ENCODE results near the gene SWI5.
"Not testable (repeated sequence)": the region's sequence is repeated elsewhere in the genome, so short reads cannot be mapped to it uniquely, and the experiment has no call there.

The SWI5 gene

DNA sequence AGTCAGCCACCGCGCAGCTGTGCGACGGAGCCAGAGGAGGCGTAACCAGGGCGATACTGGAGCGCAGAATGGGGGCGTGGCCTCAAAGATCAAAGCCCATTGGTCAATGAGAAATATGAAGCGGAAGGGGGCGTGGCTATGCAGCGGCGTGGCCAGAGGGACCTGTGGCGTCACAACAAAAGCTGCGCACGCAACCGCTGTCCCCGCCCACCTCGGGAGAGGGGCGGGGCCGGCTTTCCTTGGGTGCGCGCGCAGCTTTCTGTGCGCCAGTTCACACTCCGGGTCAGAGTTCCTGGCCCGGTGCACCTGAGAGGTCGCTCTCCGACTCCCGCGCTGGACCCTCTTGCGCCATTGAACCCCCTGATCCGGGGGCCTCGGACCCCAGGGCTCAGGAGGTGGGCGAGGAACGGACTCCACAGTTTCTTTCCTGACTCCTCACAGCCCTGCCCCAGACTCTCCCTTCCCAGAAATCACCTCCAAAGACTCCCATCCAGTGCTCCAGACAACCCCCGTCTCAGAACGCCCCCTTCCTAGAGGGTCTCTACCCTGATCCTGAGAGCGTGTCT, at the start of gene SWI5:
Gene SWI5 (plus strand): TSS at position 269 of the 566 bp plus-strand sequence.
- peak; percentile 99 for DNase-seq (ENCODE audit: low spot score)

DNA sequence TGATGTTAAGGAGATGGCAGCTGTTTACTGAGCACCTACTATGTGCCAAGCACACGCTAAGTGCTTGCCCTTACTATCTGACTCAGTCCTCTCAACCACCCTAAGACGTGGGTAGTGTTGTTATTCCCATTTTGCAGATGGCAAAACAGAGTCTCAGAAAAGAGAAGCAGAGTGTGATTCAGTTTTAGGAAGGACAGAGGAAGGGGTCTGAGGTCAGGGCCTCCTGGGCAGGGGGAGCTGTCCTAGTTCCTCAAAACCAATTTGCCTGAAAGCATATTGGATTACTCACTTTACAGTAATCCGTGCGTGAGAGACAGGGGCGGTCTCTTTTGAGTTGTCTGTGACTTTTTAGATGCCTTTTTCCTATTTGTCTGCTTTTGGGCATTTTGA, 49.7 kb upstream of the SWI5 start:
- no peak for DNase-seq (ENCODE audit: low spot score)

GRCh38 chr9:128230897-128231296, 45.2 kb upstream of the SWI5 start:
- not testable (repeated sequence) for DNase-seq (ENCODE audit: low spot score)

DNA sequence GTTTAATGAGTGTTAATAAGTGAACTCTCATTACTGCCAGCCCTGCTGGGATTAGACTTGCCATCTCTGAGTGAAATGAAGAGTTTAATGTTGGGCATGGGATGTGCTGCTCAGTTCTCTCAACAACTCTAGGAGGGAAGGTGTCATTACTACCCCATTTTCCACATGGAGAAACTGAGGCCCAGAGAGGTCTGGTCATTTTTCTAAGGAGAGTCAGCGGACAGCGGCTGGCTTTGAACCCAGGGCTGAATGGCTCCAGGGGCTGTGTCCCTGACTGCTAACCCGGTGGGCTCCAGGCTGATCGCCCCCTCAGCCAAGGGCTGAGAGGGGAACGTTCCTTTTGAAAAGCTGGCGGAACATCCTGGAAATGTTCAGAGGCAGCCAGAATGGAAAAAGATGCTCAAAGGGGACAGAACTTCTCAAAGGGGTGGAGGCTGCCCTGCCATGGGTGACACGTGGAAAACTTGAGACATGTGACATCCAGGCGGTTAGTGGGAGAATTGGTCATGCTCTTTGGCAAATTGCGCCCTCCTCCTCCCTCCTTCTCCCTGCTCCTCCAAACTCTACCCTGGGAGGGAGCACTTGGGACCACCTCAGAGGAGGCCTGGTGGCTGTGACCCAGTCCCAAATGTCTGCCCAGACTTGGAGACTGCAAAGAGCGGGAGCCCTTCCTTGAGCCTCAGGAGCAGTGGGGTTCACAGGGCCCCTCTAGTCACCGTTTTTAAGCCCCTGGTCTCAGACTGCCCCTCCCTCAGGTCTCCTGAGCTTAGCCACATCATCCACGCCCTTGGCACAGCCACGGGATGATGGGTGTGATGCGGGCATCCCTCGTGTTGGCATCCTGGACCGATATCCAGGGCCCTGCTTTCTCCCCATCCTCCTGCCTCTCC, 44.2 kb upstream of the SWI5 start:
- DNase-seq (ENCODE audit: low spot score) = peak; percentile 69

- DNase-seq (ENCODE audit: low spot score) = no peak
Measured at GRCh38 chr9:128232528-128233428, 43.3 kb upstream of the SWI5 start.

DNA sequence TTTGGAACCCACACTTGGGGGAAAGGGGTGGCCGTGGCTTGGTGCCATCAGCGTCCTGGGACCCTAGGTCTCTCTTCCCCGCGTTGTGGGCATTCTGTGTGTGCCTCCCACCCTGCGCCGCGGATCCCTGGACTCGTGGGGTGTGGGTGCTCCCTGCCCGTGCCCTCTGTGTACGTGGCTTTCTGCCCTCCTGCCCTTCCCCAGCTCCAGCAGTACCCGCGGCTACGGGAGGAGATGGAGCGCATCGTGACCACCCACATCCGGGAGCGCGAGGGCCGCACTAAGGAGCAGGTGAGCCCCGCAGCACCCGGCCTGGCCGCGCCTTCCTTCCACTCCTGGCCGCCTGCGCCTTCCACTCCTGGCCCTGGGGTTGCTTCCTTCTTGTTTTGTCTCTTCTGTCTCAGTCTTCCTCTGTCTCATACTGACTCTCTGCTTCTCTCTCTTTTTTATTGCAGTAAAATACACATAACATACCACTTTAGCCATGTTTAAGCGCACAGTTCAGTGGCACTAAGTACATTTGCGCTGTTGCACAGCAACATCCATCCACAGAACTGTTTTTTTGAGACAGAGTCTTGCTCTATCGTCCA, 42.2 kb upstream of the SWI5 start:
- DNase-seq (ENCODE audit: low spot score) = no peak

DNA sequence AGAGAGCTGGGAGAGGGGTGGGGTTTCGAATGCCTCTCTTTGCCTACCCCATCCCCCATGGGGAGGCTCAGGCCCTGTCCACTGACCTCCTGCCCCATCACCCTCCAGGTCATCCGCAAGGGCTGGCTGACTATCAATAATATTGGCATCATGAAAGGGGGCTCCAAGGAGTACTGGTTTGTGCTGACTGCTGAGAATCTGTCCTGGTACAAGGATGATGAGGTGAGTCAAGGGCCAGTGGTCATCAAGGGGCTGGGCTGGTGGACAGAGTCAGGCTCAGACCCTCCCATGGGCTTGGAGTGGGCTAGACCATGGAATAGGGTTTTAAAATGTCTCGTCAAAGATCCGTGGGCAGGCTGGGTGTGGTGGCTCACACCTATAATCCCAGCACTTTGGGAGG, 34.0 kb upstream of the SWI5 start:
- no peak for DNase-seq (ENCODE audit: low spot score)

DNA sequence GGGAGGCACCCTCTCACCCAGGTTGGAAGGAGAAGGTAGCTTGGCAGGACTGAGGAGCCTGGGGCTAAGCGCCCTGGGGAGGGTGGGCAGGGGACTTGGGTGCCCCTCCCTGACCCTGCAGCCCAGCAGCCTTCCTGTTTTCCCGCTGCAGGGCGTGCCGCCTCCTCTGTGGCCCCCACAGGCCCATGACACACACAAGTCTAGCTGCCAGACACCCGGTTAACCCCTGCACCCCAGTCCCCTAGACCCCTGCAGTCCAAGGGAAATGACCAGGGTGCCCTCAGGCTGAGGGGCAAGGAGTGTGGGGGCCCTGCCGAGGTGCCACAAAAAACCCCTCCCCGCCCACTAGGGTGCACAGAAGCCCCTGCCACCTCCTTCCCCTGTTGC, 33.3 kb upstream of the SWI5 start:
- DNase-seq (ENCODE audit: low spot score) = peak; percentile 74

DNA sequence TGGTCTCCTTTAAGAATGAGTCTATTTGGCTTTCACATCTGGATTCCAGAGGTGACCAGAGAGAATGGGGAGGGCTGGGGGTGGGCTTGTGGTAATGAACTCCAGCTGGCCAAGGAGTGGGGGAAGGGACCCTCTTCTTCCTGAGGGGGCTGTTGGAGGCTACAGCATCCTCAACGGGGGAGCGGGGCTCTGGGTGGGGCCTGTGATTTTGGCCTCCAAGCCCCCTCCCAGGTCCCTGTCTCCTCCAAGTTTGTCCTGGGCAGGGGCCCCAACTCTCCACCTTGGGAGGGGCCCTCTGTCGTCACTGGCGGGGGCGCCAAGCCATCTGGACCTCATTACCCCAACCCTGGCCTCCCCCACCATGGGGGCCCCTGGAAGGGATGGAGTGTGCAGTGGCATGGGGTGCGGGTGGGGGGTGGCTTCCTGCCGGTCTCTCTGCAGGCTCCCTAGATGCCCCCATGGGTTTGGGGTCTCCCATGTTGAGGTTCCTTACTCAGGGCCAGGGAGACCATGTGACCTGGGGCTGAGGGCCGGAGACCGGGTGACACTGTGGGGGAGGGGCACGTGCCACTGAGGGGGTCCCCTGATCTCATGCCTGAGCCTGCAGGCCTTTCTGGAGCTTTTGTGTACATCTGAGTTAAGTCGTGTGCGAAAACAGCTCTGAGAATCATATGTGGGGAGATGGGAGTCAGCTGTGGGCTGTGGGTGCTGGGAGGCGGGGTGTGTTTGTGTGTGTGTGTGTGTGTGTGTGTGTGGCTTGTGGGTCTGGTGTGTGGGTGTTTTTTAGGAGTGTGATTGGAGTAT, 32.7 kb upstream of the SWI5 start:
- DNase-seq (ENCODE audit: low spot score) = peak; percentile 74

DNA sequence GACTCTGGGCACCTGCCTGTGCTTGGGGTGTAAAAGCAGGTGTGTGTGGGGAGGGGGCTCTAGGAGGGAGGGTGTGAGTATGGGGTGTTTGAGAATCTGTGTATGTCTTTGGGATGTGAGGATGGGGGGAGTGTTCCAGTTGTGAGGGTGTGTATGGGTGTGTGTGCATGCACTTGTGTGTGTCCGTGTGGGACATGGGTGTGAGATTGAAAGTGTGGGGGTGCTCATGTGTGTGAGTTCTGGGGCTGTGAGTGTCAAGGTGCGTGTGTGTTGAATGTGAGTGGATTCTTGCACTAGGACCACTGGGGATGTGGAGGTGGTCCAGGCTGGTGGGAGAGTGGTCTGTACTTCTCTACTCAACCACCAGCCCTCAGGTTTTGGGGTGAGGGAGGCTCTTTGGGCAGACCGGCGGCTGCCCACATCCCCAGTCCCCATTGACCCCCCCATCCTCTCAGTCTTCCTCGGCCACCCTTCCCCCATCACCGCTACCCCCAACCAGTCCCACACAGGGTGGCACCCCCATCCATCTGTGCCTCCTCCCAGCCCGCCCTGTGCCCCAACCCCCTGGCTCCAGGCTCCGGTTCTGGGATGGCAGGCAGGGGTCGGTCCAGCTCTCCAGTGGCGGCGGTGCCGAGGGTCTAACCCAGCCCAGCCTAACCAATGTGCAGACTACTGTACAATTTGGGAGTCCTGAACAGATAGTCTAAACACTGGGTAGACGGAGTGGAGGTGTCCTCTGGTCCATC, 31.8 kb upstream of the SWI5 start:
- DNase-seq (ENCODE audit: low spot score) = peak; percentile 33

DNA sequence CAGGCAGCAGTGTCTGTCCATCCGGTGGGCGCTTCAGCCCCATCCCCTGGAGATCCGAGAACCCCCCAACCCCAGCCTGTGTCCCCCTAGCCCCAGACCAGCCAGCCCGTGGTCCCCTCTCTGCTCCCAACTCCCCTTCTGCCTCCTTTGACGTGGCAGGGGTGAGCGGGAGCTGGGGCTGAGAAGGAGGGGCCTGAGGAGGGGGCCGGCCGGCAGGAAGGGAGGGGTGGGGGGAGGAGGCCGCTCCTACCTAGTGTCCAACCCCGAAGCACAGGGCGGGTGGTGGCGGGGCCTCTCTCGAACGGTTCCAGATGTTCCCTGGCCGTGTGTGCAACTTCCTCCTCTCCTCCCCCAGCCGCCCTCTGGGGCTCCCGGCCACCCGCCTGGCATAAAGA, 31.2 kb upstream of the SWI5 start:
- DNase-seq (ENCODE audit: low spot score) = peak; percentile 94

- peak; percentile 72 for DNase-seq (ENCODE audit: low spot score)
Measured at GRCh38 chr9:128245421-128246151, 30.5 kb upstream of the SWI5 start.

DNA sequence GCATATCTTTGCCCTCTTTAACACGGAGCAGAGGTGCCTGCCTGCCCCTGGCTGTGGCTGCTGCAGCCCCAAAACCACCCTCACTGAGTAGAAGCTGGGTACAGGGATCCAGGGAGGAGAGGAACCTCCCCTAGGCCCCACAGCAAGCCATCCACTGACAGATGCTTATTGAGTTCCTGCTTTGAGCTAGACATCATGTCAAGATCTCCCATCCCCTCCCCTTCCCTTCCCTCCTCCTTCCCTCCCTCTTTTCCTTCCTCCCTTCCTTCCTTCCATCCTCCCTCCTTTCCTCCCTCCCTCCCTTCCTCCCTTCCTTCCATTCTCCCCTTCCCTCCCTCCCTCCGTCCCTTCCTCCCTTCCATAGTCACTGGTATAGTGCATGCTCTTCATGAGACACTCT, 29.6 kb upstream of the SWI5 start:
- DNase-seq (ENCODE audit: low spot score) = no peak

DNA sequence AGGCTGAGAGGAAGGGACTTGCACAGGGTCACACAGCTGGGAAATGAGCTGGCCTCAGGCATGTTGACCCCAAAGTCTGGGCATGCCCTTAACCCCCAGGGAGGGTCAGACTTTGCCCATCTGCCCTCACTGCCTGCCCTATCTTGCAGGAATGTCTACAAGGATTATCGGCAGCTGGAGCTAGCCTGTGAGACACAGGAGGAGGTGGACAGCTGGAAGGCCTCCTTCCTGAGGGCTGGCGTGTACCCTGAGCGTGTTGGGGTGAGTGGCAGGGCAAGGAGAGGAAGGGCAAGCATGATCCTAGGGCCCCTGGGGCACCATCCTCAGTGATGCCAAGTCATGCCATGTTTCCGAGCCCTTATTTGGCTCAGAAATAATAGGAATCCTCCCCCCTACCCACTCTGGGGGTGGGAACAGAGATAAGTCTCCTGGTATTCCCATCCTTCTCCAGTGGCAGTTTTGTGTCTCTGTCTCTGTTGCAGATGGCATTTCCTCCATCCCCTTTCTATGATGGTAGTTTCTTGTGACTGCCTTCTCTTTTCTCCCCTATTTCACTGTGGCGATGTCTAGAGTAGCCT, 28.8 kb upstream of the SWI5 start:
- DNase-seq (ENCODE audit: low spot score) = no peak

- no peak for DNase-seq (ENCODE audit: low spot score)
Measured at GRCh38 chr9:128249558-128249907, 26.5 kb upstream of the SWI5 start.

- DNase-seq (ENCODE audit: low spot score) = peak; percentile 77
Measured at GRCh38 chr9:128249908-128250838, 25.9 kb upstream of the SWI5 start.

DNA sequence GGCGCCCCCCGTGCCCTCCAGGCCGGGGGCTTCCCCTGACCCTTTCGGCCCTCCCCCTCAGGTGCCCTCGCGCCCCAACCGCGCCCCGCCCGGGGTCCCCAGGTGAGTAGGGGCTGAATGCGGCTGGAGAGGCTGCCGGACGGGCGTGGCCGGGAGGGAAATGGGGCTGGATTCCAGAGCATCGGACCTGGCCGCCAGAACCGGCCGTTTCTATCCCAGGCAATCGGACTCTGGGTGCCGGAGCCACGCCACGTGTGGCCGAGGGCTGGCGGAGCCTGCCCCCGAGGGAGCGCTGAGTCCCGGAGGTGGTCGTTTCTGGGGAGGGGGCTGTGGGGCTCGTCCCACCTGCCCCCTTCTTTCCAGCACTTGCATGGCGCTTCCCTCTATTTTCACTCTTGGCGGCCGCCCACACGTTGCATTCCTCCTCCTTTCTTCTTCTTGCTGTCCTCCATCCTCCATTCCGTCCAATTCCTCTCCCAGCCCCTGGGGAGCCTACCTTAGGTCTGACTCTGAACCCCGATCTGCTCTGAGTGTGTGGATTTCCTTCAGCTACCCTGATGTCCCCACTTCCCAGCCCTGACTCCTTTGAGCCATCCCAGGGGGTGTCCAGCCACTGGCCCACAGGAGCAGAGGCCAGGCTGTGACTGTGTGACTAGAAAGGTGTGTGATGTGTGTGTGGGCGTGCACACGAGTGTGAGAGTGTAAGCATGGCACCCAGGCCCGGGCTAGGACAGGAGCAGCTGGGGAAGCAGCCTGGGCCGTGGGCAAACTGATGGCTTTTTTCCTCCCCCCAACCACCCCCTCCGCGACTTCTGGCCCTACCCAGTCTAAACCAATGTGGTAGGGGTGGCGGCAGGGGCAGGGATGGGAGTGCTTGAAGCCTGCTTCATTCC, 25.0 kb upstream of the SWI5 start:
- no peak for DNase-seq (ENCODE audit: low spot score)

GRCh38 chr9:128251732-128252100, 24.4 kb upstream of the SWI5 start:
- no peak for DNase-seq (ENCODE audit: low spot score)

Data from AG20443 (cell line).